SIG-M5 treated with dmso at 0.1 percent for 504 hours (cell line): Measurements from ENCODE around the gene HIF1A.

ENCODE experiments used
- DNase-seq: peaks from one replicate; lab custom pipeline; 2025; ENCODE audit not compliant: unreplicated experiment; lab: John Stamatoyannopoulos, UW

HIF1A gene

DNA sequence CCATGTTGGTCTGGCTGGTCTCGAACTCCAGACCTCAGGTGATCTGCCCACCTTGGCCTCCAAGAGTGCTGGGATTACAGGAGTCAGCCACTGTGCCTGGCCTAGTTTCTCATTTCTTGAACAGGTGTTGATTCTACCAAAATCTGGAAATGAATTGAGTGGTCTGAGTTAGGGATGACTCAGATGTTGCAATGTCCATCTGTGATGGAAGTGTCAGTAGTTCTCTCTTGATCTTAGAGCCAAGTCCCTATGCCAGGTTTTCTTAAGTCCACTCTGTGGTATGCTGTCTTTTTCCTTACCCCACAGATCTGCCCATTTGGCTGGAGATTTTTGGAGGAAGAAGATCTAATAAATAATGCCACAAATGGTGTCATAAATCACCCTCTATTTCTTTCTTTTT lies 79.5 kb downstream of the HIF1A start:
- no peak for DNase-seq

DNA sequence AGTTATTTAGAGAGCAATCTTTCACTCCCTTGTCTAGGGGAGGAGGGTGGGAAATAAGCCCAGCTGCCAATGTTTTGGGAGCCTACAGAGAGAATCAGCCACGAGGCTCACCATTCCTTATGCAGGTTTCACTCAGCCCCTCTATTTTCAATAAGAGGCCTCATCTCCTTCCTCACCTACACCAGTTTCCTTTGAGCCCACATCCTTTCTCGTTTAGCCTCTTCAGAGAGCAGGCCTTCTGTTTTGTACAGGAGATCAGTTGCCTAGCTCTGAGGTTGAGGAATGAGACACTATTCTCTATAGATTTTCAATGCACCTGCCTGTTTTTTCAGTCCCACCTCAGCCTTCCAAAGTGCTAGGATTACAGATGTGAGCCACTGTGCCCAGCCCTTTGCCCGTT lies 84.8 kb downstream of the HIF1A start:
- DNase-seq: no peak

DNA sequence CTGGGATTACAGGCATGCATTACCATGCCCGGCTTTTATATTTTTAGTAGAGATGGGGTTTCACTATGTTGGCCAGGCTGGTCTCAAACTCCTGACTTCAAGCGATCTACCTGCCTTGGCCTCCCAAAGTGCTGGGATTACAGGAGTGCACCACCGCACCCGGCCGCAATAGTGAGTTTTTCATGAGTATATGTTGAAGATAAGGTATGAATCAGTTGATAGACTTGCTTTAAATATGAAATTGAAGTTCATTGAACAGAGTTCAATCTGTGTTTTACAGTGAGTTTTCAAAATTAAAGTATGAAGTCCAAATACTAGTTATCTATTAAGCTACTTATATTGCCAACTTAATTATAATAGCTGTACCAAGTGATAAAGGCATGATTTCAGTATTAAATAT lies 102.0 kb downstream of the HIF1A start:
- DNase-seq: no peak
